Activated CD8-positive, alpha-beta T cell treated with anti-CD3 and anti-CD28 coated beads, Interleukin-2, amount 10 ng/mL, durations not matched to agents 7 days and 5 days (primary cell): ENCODE results near the gene ZW10. TPM values are rescaled to one million over a fixed set of nuclear protein-coding genes. Genes with fewer than 3 reads are reported as not detected.
A peak's percentile ranks its signal among the peaks of the same experiment; 100 is the strongest.

Experiments used
- ATAC-seq: fragments of 150-1000 bp; cut with Tn5 transposase; one replicate; pipeline ENCODE4 v1.10.0; 2021; ENCODE audit warnings: moderate library complexity
- CTCF ChIA-PET: fragments of 350-600 bp; sonication (Branson Sonifier 250); formaldehyde crosslinking; loops from one replicate; lab custom pipeline; 2021; ENCODE audit warnings: antibody characterized with exemption; lab: Charles Lee
- POLR2A ChIA-PET: fragments of 350-600 bp; sonication (Branson Sonifier 250); formaldehyde crosslinking; loops from one replicate; lab custom pipeline; 2021; ENCODE audit warnings: antibody characterized with exemption; lab: Charles Lee
- DNase-seq: peaks from one replicate; pipeline ENCODE4 v3.0.0-alpha.2; 2020
- H3K27ac Mint-ChIP-seq: one replicate; pipeline ENCODE4 v1.8.0; 2021; ENCODE audit warnings: mild to moderate bottlenecking, mixed read lengths
- H3K27me3 Mint-ChIP-seq: one replicate; pipeline ENCODE4 v1.8.0; 2021; ENCODE audit warnings: low read depth, mixed read lengths
- H3K36me3 Mint-ChIP-seq: one replicate; pipeline ENCODE4 v1.8.0; 2021; ENCODE audit warnings: low read depth, mixed read lengths
- H3K4me1 Mint-ChIP-seq: one replicate; pipeline ENCODE4 v1.8.0; 2021; ENCODE audit warnings: low read depth, mixed read lengths
- H3K4me3 Mint-ChIP-seq: one replicate; pipeline ENCODE4 v1.8.0; 2021; ENCODE audit warnings: mild to moderate bottlenecking, mixed read lengths
- H3K9me3 Mint-ChIP-seq: one replicate; pipeline ENCODE4 v1.8.0; 2022; ENCODE audit warnings: mixed read lengths; ENCODE audit not compliant: insufficient read depth
- total RNA-seq, 2 experiments: library from RNA; stranded (reverse); gene quantifications; one replicate each; pipeline ENCODE4 v1.2.3, GENCODE V29; 2021

Gene ZW10, protein sequence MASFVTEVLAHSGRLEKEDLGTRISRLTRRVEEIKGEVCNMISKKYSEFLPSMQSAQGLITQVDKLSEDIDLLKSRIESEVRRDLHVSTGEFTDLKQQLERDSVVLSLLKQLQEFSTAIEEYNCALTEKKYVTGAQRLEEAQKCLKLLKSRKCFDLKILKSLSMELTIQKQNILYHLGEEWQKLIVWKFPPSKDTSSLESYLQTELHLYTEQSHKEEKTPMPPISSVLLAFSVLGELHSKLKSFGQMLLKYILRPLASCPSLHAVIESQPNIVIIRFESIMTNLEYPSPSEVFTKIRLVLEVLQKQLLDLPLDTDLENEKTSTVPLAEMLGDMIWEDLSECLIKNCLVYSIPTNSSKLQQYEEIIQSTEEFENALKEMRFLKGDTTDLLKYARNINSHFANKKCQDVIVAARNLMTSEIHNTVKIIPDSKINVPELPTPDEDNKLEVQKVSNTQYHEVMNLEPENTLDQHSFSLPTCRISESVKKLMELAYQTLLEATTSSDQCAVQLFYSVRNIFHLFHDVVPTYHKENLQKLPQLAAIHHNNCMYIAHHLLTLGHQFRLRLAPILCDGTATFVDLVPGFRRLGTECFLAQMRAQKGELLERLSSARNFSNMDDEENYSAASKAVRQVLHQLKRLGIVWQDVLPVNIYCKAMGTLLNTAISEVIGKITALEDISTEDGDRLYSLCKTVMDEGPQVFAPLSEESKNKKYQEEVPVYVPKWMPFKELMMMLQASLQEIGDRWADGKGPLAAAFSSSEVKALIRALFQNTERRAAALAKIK
- total RNA-seq, result 10 to 100 TPM; 21.0 to 21.5 TPM

DNA sequence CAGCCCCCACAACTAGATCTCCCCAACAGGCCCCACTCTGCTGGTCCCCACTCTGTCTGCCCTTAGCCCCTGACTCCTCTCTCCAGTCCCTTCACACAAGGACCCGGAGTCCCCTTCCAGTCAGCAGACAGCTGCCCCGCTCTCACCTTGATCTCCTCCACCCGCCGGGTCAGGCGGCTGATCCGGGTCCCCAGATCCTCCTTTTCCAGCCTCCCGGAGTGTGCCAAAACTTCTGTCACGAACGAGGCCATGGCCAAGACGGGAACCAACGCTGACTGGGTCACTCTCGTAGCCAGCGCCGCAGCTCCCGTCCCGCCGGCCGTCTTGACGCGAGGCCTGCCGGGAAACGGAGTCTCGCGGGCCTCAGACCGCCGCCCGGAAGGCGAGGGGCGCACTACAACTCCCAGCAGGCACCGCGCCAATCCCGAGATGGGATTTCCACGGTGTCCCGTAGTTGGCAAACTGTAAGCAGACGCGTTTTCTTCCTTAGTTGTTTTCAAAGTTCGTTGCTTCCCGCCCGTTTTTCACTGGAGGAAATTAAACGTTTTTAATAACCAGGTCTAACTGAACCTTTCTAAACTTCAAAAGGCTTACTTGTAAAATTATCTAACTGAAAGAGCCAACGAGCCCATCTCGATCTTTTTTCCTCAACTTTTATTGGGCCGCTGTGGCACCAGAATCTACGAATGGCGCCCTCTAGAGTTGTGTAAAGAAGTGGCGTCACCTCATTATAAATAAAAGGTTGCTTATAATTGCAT is at the start of gene ZW10:
Gene ZW10, minus strand, starts transcription at position 277 of the 758 bp plus-strand sequence. Its CDS starts 26 bp downstream, at position 251.
- H3K4me1 Mint-ChIP-seq, result peaks cover 35% of the 10 kb centered on the region
- peak; percentile 95 for DNase-seq
- ChIA-PET POLR2A (interaction anchor here (0.6 to 0.7 kb wide), 2 partner anchors 46 to 115 kb away, joined by 3 read pairs; no protein-coding TSS in a partner anchor), CTCF (interaction anchor here (0.6 to 1.2 kb wide), 17 partner anchors 8 to 488 kb away, joined by 3 to 9 read pairs (median 3); partner anchors contain the start of gene USP28)
- peak within 1 kb of the TSS; percentile 97 for H3K27ac Mint-ChIP-seq
- H3K9me3 Mint-ChIP-seq, result no peaks in the 10 kb centered on the region
- ATAC-seq, result peak; percentile 99
- peaks cover 13% of the 10 kb centered on the region for H3K27me3 Mint-ChIP-seq
- H3K36me3 Mint-ChIP-seq, result peaks cover 18% of the 10 kb centered on the region
- H3K4me3 Mint-ChIP-seq, result peak within 1 kb of the TSS; percentile 99

DNA sequence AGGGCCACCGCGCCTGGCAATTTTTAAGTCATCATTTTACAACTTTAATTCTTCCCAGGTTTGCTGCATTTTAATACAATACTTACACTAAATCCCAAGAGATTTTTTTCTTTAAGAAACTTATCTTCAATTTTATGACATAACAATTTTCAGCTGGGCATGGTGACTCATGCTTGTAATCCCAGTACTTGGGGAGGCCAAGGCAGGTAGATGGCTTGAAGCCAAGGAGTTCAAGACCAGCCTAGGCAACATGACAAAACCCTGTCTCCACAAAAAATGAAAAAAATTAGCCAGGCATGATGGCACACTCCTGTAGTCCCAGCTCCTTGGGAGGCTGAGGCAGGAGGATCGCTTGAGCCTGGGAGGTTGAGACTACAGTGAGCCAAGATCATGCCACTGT is 44.9 kb upstream of the ZW10 start:
- no peaks in the 10 kb centered on the region for H3K9me3 Mint-ChIP-seq
- ChIA-PET POLR2A (no interaction called here), CTCF (no interaction called here)
- H3K36me3 Mint-ChIP-seq, result peaks cover 46% of the 10 kb centered on the region
- no peak overlapping the region for H3K27ac Mint-ChIP-seq
- DNase-seq (no peak), ATAC-seq (no peak)
- H3K4me1 Mint-ChIP-seq, result no peaks in the 10 kb centered on the region
- H3K27me3 Mint-ChIP-seq, result no peaks in the 10 kb centered on the region
- no peak overlapping the region for H3K4me3 Mint-ChIP-seq

DNA sequence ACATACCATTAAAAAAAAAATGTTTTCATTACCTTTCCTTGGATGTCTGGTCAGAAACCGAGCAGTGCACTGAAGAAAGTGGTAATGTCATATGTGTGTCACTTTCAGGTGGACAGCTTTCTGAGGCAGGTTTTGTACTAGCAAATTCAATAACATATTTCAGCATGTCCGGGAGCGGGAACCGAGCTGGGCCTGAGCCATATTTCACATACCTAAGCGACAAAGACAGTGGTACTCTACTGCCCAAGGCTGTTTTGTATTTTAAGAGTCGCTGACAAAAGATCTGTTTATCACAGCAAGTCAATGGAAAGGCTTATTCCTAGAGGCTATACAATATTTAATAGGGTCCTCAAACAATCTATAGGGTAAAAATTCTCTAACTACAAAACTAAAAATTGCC is 44.1 kb upstream of the ZW10 start:
- no peaks in the 10 kb centered on the region for H3K4me1 Mint-ChIP-seq
- no peak for ATAC-seq
- DNase-seq, result no peak
- H3K27me3 Mint-ChIP-seq, result no peaks in the 10 kb centered on the region
- no peaks in the 10 kb centered on the region for H3K9me3 Mint-ChIP-seq
- POLR2A ChIA-PET, result no interaction called here
- peaks cover 43% of the 10 kb centered on the region for H3K36me3 Mint-ChIP-seq
- H3K4me3 Mint-ChIP-seq, result no peak overlapping the region
- H3K27ac Mint-ChIP-seq, result no peak overlapping the region
- CTCF ChIA-PET, result interaction anchor here (1.5 to 2.2 kb wide), 2 partner anchors 21 to 444 kb away, joined by 6 to 8 read pairs; no protein-coding TSS in a partner anchor

DNA sequence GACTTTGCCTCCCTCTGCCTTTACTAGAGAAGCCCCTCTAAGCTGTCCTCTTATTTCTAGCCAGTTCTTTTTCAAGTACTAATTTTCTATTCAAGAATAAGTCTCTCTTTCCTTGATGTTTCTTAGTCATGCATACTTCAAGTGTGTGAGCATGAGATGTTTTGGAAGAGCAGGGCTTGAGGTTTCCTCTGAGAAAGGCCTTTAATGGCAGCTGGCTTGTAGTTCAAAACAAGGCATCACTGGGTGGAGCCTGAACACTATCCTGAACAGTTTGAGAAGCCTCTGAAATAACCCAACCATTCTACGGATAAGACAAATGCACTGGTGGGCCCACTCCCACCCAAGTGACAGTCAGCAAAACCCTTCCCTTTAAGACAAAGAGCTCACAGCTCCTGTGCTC is 43.7 kb upstream of the ZW10 start:
- POLR2A ChIA-PET, result no interaction called here
- H3K4me3 Mint-ChIP-seq, result no peak overlapping the region

DNA sequence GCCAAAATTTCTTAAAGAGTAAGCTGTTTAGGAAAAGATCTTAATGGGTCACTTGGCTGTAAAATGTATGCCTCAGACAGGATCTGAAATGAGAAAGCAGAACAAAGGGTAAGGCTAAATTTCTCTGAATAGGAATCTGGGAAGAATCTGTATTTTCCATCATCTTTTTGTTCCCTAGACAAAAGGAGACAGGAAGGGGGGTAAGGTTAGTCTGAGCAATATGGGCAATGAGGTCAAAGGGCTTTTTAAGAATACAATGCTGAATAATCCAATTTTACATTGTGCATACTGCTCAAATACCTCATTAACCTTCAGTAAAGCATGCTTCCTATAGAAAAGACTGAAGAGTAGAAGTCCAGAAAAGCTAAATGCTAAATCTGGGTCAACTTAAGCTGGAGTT is 40.7 kb upstream of the ZW10 start:
- Mint-ChIP-seq H3K4me1 (no peaks in the 10 kb centered on the region), H3K4me3 (no peak overlapping the region), H3K9me3 (no peaks in the 10 kb centered on the region), H3K27me3 (no peaks in the 10 kb centered on the region), H3K27ac (no peak overlapping the region), H3K36me3 (peaks cover 41% of the 10 kb centered on the region)
- ChIA-PET CTCF (interaction anchor here (1.0 to 1.2 kb wide), 3 partner anchors 9 to 18 kb away, joined by 3 read pairs; no protein-coding TSS in a partner anchor), POLR2A (no interaction called here)
- DNase-seq (no peak), ATAC-seq (no peak)

More for the DNA sequence above, 43.7 kb upstream of the ZW10 start:
- Mint-ChIP-seq H3K36me3 (peaks cover 45% of the 10 kb centered on the region), H3K4me1 (no peaks in the 10 kb centered on the region), H3K27me3 (no peaks in the 10 kb centered on the region), H3K9me3 (no peaks in the 10 kb centered on the region), H3K27ac (no peak overlapping the region)
- DNase-seq (no peak), ATAC-seq (no peak)
- CTCF ChIA-PET, result interaction anchor here (1.5 to 2.2 kb wide), 2 partner anchors 20 to 444 kb away, joined by 6 to 8 read pairs; no protein-coding TSS in a partner anchor

DNA sequence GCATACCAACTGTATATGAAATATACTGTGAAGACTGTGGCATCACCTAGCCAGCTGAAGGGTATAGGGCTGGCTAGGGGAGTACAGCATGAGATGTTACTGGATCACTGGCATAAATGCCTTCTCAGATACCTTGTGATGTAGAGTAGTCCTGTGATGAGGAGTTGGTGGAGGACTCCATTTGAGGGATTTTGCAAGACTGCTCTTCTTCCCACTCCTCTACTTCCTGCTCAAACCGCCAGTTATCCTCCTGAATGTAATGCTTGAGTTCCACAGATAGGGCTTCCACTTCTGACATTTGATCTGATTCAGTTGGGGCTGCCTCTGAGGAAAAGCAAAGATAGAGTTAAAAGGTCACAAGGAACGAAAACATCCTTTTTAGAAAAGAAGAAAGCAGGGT is 35.4 kb upstream of the ZW10 start:
- H3K36me3 Mint-ChIP-seq, result peaks cover 50% of the 10 kb centered on the region
- no peaks in the 10 kb centered on the region for H3K9me3 Mint-ChIP-seq
- H3K4me1 Mint-ChIP-seq, result no peaks in the 10 kb centered on the region
- CTCF ChIA-PET, result no interaction called here
- POLR2A ChIA-PET, result no interaction called here
- H3K27me3 Mint-ChIP-seq, result no peaks in the 10 kb centered on the region
- no peak overlapping the region for H3K4me3 Mint-ChIP-seq
- H3K27ac Mint-ChIP-seq, result no peak overlapping the region
- ATAC-seq (no peak), DNase-seq (no peak)

DNA sequence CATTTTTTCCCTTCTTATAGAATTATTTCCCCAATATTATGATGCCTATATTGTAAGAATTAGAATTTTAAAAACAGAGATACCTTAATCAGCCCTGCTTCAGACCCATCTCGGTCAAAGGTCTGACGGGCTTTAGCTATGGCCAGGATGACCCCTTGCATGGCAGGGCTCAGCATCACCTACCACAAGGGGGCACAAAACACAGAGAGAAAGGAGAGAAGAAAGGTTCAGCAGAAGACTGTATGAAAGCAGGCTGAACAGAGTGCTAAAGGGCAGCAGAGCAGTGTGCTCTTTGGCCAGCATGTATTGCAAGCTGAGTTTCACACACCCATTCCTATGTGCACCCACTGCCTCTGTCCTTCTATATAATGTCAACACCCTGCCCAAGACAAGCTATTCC is 32.9 kb upstream of the ZW10 start:
- CTCF ChIA-PET, result interaction anchor here (0.6 to 2.8 kb wide), 7 partner anchors 10 to 456 kb away, joined by 3 to 11 read pairs (median 4); no protein-coding TSS in a partner anchor
- ATAC-seq (peak; percentile 69), DNase-seq (peak; percentile 35)
- Mint-ChIP-seq H3K4me3 (no peak overlapping the region), H3K9me3 (no peaks in the 10 kb centered on the region), H3K36me3 (peaks cover 57% of the 10 kb centered on the region), H3K27me3 (no peaks in the 10 kb centered on the region), H3K4me1 (no peaks in the 10 kb centered on the region), H3K27ac (no peak overlapping the region)
- POLR2A ChIA-PET, result no interaction called here

DNA sequence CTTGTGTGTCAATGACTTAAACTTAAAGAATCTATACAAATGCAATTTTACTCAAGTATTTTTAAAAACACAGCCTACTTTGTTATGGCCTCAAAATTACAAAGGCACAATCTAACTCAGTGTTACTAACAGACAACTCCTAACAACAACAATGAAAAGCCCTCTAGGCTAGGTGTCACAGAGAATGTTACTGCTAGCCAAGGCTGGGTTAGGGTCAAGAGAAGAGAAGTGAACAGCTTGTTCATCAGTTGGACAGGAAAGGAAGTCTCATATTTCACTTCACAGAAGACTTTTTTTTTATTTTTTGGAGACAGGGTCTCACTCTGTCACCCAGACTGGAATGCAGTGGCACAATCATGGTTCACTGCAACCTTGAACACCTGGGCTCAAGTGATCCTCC is 32.1 kb upstream of the ZW10 start:
- Mint-ChIP-seq H3K36me3 (peaks cover 56% of the 10 kb centered on the region), H3K4me1 (no peaks in the 10 kb centered on the region), H3K27ac (no peak overlapping the region), H3K27me3 (no peaks in the 10 kb centered on the region), H3K9me3 (no peaks in the 10 kb centered on the region), H3K4me3 (no peak overlapping the region)
- ATAC-seq, result no peak
- POLR2A ChIA-PET, result interaction anchor here (0.7 kb wide), 1 partner anchor 18 kb away, joined by 3 read pairs; no protein-coding TSS in a partner anchor
- no peak for DNase-seq
- CTCF ChIA-PET, result interaction anchor here (0.6 to 2.8 kb wide), 5 partner anchors 9 to 457 kb away, joined by 3 to 11 read pairs (median 6); no protein-coding TSS in a partner anchor

DNA sequence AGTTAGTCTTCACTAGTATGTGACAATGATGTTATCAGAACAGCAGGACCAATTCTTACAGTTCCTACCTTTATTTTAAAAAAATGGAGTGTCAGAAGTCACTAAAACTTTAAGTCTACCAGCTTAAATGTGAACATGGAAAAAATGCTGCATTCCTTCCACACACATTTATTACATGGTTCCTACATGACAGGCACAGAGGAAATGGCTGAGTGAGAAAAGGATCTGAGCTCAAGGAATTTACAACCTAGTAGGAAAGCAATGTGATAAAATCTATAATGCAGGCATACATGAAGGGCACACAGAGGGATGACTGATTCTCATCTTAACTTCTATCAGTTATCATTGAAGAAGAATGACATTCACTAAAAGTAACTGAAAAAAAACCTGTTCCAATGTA is 29.1 kb upstream of the ZW10 start:
- Mint-ChIP-seq H3K27me3 (no peaks in the 10 kb centered on the region), H3K4me1 (no peaks in the 10 kb centered on the region), H3K36me3 (peaks cover 51% of the 10 kb centered on the region), H3K9me3 (no peaks in the 10 kb centered on the region), H3K4me3 (no peak overlapping the region), H3K27ac (no peak overlapping the region)
- POLR2A ChIA-PET, result no interaction called here
- ATAC-seq (no peak), DNase-seq (no peak)
- CTCF ChIA-PET, result interaction anchor here (0.9 kb wide), 1 partner anchor 459 kb away, joined by 3 read pairs; no protein-coding TSS in a partner anchor

DNA sequence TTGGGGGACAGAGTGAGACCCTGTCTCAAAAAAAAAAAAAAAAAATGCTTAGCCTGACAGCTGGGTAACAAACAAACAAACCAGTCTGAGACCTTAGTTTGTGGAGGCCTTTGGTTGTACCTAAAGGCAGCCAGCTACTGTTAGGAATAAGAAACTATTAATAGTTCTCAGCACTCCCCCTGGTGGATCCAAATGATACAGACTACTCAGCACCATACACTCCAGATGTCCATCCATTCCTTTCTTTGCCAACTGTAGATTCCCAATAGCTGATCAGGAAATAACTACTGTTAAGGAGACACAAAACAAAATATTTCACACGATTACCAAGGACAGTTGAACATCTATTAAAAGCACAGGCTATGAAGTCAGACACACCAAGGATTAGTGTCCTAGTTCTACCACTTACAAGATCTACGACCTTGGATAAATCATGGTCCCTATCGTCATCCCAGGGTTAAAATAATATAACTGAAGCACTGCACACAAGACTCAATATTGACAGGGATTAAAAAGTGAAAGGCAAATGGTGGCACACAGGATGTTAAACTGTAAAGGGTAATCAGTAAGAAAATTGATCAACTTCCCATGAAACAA is 23.3 kb upstream of the ZW10 start:
- Mint-ChIP-seq H3K4me3 (no peak overlapping the region), H3K36me3 (peaks cover 23% of the 10 kb centered on the region), H3K9me3 (no peaks in the 10 kb centered on the region), H3K27me3 (no peaks in the 10 kb centered on the region), H3K27ac (no peak overlapping the region), H3K4me1 (no peaks in the 10 kb centered on the region)
- peak; percentile 77 for ATAC-seq
- CTCF ChIA-PET, result interaction anchor here (0.6 to 2.9 kb wide), 23 partner anchors 8 to 492 kb away, joined by 3 to 12 read pairs (median 4); partner anchors contain the start of genes CLDN25 and ZW10
- POLR2A ChIA-PET, result no interaction called here
- DNase-seq, result peak; percentile 30
